ENCODE results near the gene TMEM255B.

Gene TMEM255B

GRCh38 chr13:113802090-113802531, 43.1 kb downstream of the TMEM255B start:
- no peak for DNase-seq (ENCODE audit: low read depth, low spot score)

- no peak for DNase-seq (ENCODE audit: low read depth, low spot score)
Measured at GRCh38 chr13:113802761-113803160, 43.7 kb downstream of the TMEM255B start.

GRCh38 chr13:113803409-113804016, 44.5 kb downstream of the TMEM255B start:
- DNase-seq (ENCODE audit: low read depth, low spot score) = no peak

- no peak for DNase-seq (ENCODE audit: low read depth, low spot score)
Measured at GRCh38 chr13:113804017-113804702, 45.1 kb downstream of the TMEM255B start.

- no peak for DNase-seq (ENCODE audit: low read depth, low spot score)
Measured at GRCh38 chr13:113804703-113805430, 45.8 kb downstream of the TMEM255B start.

- DNase-seq (ENCODE audit: low read depth, low spot score) = no peak
Measured at GRCh38 chr13:113805431-113806103, 46.5 kb downstream of the TMEM255B start.

GRCh38 chr13:113806104-113806471, 47.1 kb downstream of the TMEM255B start:
- no peak for DNase-seq (ENCODE audit: low read depth, low spot score)

GRCh38 chr13:113806526-113806925, 47.5 kb downstream of the TMEM255B start:
- DNase-seq (ENCODE audit: low read depth, low spot score) = no peak

GRCh38 chr13:113808058-113808834, 49.2 kb downstream of the TMEM255B start:
- DNase-seq (ENCODE audit: low read depth, low spot score) = no peak

GRCh38 chr13:113809934-113810333, 50.9 kb downstream of the TMEM255B start:
- DNase-seq (ENCODE audit: low read depth, low spot score) = no peak

- DNase-seq (ENCODE audit: low read depth, low spot score) = no peak
Measured at GRCh38 chr13:113810640-113811039, 51.6 kb downstream of the TMEM255B start.

- DNase-seq (ENCODE audit: low read depth, low spot score) = no peak
Measured at GRCh38 chr13:113811081-113811928, 52.3 kb downstream of the TMEM255B start.

- no peak for DNase-seq (ENCODE audit: low read depth, low spot score)
Measured at GRCh38 chr13:113812178-113813040, 53.4 kb downstream of the TMEM255B start.

GRCh38 chr13:113813070-113813748, 54.2 kb downstream of the TMEM255B start:
- no peak for DNase-seq (ENCODE audit: low read depth, low spot score)

- no peak for DNase-seq (ENCODE audit: low read depth, low spot score)
Measured at GRCh38 chr13:113813749-113814434, 54.9 kb downstream of the TMEM255B start.

- no peak for DNase-seq (ENCODE audit: low read depth, low spot score)
Measured at GRCh38 chr13:113814435-113814821, 55.4 kb downstream of the TMEM255B start.

- DNase-seq (ENCODE audit: low read depth, low spot score) = no peak
Measured at GRCh38 chr13:113815151-113816058, 56.4 kb downstream of the TMEM255B start.
